VCaP (cell line): Measurements from ENCODE around the gene SLC35F2.
A peak's percentile ranks its signal among the peaks of the same experiment; 100 is the strongest.
"Not testable (repeated sequence)": the region's sequence is repeated elsewhere in the genome, so short reads cannot be mapped to it uniquely, and the experiment has no call there.

Source experiments
- H3K27ac ChIP-seq: fragments of 450-650 bp; 2 replicates; pipeline ENCODE4 v1.5.1; 2017
- TF ChIP-seq, protein P1 (sequence below): fragments of 450-650 bp; conservative IDR thresholded peaks from 2 replicates; pipeline ENCODE4 v1.5.1; 2017; ENCODE audit warnings: mild to moderate bottlenecking, moderate library complexity

SLC35F2 gene, protein sequence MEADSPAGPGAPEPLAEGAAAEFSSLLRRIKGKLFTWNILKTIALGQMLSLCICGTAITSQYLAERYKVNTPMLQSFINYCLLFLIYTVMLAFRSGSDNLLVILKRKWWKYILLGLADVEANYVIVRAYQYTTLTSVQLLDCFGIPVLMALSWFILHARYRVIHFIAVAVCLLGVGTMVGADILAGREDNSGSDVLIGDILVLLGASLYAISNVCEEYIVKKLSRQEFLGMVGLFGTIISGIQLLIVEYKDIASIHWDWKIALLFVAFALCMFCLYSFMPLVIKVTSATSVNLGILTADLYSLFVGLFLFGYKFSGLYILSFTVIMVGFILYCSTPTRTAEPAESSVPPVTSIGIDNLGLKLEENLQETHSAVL

DNA sequence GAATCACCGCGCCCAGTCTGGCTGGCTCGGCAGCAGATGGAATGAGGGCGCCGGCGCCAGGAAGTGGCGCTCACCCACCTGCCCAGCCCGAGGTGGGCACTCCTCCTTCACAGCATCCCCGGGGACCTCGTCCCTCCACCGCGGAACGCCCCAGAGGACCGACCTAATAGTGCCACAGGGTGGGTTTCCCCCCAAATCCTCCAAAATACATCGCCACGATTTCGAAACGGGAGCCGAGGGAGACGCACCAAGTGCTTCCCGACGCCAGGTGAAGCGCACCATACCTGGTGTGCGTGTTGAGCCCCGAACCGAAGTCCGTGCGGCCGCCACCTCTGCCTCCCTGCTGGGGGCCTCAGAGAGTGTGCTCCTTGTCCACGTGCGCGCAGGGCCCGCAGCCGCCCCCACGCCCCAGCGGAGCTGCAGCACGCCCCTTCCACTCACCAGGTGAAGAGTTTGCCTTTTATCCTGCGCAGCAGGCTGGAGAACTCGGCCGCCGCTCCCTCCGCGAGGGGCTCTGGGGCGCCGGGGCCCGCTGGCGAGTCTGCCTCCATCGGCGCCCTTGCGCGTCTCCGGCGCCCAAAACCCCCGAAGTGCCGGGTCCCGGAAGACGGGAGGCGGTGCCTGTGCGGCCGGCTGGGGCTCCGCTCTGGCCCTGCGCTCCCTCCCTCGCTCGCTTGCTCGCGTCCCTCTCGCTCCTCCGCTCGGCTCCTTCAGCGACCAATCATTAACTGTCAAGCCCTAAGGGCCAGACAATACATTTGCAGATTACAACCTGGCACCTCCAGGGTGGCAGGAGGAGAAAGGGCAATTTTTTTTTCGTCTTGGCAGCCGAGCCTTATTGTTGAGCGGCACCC lies at the start of gene SLC35F2:
TSS of gene SLC35F2 (minus strand) at position 571 of the 854 bp plus-strand sequence. CDS start at position 551, 20 bp downstream.
- TF ChIP-seq, protein P1, sequence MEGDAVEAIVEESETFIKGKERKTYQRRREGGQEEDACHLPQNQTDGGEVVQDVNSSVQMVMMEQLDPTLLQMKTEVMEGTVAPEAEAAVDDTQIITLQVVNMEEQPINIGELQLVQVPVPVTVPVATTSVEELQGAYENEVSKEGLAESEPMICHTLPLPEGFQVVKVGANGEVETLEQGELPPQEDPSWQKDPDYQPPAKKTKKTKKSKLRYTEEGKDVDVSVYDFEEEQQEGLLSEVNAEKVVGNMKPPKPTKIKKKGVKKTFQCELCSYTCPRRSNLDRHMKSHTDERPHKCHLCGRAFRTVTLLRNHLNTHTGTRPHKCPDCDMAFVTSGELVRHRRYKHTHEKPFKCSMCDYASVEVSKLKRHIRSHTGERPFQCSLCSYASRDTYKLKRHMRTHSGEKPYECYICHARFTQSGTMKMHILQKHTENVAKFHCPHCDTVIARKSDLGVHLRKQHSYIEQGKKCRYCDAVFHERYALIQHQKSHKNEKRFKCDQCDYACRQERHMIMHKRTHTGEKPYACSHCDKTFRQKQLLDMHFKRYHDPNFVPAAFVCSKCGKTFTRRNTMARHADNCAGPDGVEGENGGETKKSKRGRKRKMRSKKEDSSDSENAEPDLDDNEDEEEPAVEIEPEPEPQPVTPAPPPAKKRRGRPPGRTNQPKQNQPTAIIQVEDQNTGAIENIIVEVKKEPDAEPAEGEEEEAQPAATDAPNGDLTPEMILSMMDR = 0 out of 2 replicates have a peak, but pooled peaks have one; percentile 7
- H3K27ac ChIP-seq = peak within 1 kb of the TSS; percentile 92

DNA sequence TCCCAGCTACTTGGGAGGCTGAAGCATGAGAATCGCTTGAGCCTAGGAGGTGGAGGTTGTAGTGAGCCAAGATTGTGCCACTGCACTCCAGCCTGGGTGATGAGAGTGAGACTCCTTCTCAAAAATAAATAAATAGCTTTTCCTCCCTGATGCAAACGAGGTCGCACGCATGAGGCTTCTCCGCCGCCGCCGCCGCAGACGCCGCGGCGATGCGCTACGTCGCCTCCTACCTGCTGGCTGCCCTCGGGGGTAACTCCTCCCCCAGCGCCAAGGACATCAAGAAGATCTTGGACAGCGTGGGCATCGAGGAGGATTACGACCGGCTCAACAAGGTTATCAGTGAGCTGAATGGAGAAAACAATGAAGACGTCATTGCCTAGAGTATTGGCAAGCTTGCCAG lies 49.6 kb upstream of the SLC35F2 start:
- H3K27ac ChIP-seq = no peak overlapping the region
- TF ChIP-seq, protein P1 = no peak

DNA sequence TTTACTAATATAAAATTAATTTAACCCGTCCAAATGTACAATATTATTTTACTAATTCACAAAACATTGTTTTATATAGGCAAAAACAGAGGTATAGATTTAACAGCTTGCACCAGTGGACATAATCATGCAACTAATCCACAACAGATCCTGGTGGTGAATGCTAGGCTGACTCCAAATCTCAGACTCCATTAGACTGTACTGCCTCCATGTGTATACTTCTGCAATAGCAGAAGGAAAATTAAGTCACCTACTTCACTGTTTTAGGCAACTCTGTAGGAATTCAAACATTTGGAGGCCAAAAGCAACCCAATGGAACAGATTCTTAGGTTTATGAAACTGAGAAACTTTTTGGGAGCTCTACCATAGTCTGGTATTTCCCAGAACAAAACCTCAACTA lies 39.7 kb upstream of the SLC35F2 start:
- TF ChIP-seq, protein P1 = peak; percentile 83

DNA sequence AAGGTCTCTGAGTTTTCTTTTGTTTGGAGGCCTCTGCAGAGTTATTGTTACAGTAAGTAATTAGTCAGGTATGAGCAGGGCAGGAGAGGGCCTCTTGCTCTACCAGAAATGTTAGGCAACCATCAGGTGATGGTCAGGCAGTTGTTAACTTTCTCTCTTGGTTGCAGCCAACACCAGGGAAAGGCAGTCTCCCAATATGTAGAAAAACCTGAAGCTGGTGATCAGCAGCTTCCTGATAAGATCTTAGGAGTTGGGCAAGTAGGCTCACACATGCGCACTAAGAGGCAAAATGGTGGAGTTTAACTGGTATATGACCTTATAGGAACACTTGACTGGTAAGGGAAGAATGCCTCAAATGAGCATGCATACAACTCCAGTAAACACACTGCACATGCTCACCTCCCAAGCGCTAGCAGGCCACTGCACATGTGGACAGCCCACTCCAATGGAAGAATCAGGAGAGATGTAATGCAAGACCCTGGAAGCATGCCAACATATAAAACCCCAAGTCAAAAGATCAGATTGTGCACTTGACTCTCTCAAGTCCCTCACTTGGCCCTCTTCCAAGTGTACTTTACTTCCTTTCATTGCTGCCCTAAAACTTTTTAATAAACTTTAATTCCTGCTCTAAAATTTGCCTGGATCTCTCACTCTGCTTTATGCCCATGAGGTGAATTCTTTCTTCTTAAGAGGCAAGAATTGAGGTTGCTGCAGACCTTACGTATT lies 23.7 kb upstream of the SLC35F2 start:
- TF ChIP-seq, protein P1 = no peak

More for the DNA sequence above, 39.7 kb upstream of the SLC35F2 start:
- no peak overlapping the region for H3K27ac ChIP-seq

DNA sequence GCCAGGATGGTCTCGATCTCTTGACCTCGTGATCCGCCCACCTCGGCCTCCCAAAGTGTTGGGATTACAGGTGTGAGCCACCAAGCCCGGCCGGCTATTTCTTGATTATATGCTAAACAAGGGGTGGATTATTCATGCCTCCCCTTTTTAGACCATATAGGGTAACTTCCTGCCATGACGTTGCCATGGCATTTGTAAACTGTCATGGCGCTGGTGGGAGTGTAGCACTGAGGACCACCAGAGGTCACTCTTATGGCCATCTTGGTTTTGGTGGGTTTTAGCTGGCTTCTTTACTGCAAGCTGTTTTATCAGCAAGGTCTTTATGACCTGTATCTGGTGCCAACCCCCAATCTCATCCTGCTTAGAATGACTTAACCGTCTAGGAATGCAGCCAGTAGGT lies 22.9 kb upstream of the SLC35F2 start:
- not testable (repeated sequence) for H3K27ac ChIP-seq

More for the DNA sequence above, 23.7 kb upstream of the SLC35F2 start:
- H3K27ac ChIP-seq = no peak overlapping the region

DNA sequence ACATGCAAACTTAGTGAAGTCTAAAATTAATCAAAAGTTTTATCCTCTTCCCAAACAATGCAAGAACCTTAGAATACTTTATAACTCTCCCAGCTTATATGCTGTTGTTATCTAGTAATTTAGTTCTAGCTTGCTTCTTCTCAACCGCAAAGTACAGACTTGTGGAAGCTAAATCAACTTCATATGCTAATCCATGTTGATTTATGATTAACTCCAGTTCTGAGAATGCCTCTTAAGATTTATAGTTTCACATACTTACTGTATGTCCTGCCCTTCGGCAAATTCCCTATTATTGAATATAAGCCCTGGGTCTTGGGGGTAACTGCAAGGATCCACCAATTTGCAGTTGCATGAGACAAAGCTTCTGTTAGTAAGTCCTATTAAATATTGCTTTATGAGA lies 17.6 kb upstream of the SLC35F2 start:
- TF ChIP-seq, protein P1 = no peak
- H3K27ac ChIP-seq = no peak overlapping the region

DNA sequence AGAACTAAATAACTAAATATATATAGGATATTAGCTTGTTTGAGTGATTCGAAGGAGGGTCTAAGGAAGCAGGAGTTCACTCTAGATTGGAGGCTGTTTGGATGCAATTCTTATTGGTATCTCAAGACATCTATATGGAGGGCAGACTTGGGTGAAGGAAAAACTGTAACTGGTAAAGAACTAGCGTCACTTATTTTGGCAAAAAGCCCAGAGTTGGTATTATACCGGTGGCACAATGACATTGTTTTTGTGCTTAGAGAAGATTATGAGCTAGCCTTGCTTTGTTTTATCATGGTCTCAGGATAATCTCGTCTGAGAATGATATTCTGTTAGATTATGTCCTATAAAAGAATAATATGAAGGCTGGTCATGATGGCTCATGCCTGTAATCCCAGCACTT lies 6.0 kb upstream of the SLC35F2 start:
- H3K27ac ChIP-seq = no peak overlapping the region
- TF ChIP-seq, protein P1 = no peak
